Uterus (tissue), 2 donors: ENCODE measurements around the gene ELP1.

Experiments
- POLR2A ChIP-seq, 2 donors: fragments of 450-650 bp; IDR thresholded peaks; one replicate each; pipeline ENCODE4 v1.6.1; 2016; ENCODE audit warnings: antibody characterized with exemption in 2 of 2, mild to moderate bottlenecking in 1 of 2, moderate library complexity in 1 of 2
- TF ChIP-seq, protein P1 (sequence below), 4 experiments: fragments of 200-600 bp in 2 of 4; fragments of 450-650 bp in 2 of 4; sonication (generic) in 2 of 4; IDR thresholded peaks; one replicate each; pipeline ENCODE4 v1.5.1; 2016 to 2019; ENCODE audit warnings: antibody characterized with exemption in 4 of 4, mild to moderate bottlenecking in 2 of 4, moderate library complexity in 1 of 4

DNA sequence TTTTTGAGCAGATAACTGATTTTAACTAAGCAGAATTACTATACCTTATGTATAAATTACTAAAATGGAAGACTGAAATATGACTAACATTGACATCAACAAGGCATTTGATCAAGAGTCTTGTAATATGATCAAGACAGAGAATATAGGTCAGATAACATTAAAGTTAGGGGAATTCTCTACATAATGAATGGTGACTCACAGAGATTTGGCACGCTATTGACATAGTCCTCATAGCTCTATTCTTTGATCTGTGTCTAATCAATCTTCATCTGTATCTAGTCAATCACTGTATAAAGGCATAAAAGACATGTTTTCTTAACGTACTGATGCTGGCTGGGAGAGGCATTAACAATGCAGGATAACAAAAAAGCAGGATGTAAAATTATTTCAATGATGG is 17.7 kb upstream of the ELP1 start:
- TF ChIP-seq, protein P1, sequence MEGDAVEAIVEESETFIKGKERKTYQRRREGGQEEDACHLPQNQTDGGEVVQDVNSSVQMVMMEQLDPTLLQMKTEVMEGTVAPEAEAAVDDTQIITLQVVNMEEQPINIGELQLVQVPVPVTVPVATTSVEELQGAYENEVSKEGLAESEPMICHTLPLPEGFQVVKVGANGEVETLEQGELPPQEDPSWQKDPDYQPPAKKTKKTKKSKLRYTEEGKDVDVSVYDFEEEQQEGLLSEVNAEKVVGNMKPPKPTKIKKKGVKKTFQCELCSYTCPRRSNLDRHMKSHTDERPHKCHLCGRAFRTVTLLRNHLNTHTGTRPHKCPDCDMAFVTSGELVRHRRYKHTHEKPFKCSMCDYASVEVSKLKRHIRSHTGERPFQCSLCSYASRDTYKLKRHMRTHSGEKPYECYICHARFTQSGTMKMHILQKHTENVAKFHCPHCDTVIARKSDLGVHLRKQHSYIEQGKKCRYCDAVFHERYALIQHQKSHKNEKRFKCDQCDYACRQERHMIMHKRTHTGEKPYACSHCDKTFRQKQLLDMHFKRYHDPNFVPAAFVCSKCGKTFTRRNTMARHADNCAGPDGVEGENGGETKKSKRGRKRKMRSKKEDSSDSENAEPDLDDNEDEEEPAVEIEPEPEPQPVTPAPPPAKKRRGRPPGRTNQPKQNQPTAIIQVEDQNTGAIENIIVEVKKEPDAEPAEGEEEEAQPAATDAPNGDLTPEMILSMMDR (IDR thresholded peaks at IDR 0.05): no peak
- TF ChIP-seq POLR2A (IDR thresholded peaks at IDR 0.05): no peak
